Measurements from ENCODE around the gene AK5.

Gene AK5

DNA sequence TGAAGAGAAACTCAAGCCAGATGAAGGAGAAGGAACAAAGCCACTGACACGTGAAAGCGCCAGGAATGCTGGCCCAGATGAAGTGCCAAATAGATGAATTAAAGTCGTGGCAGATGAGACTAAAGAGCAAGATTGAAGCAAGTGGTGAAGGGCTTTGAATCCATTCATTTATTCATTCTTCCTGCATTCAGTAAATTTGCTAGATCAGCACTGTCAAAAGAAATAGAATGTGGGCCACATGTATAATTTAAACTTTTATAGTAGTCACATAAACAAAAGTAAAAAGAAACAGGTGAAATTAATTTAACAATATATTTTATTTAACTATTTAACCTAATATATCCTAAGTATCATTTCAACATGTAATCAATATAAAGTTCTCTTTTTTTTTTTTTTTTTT is 265.1 kb downstream of the AK5 start:
- no peak for DNase-seq

DNA sequence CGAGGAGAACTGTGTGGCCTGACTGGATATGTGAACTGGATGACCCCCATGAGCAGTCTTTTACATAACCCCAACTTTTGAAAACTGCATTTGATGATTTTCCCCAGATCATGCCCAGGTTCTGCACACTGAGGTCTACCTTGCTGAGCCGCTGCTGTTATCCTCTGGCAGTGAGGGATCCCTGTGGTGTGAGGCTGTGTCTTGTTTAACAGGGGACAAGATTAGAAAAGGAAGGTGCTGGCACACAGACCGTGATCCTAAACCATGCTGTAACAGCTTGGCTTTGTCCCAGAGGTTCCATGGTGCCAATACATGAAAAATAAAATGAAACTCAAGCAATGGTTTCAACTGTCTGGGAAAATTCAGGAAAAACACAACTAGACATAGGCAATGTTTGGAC is 266.5 kb downstream of the AK5 start:
- no peak for DNase-seq

DNA sequence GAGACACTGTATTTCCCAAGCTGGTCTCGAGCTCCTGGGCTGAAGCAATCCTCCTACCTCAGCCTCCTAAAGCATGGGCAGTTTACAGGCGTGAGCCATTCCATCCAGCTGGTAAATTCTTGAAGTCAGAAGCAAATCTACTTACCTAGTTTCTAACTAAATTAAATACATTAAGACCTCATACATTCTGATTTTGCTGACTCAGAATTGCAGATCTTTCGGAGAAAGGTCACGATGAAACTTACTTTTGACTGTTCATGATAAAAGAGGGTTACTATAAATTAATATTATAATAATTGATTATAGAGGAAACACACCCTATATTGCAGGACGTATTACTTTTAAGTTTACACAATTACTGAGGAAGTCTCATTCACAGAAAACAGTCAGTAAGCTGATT is 268.3 kb downstream of the AK5 start:
- DNase-seq, result no peak

DNA sequence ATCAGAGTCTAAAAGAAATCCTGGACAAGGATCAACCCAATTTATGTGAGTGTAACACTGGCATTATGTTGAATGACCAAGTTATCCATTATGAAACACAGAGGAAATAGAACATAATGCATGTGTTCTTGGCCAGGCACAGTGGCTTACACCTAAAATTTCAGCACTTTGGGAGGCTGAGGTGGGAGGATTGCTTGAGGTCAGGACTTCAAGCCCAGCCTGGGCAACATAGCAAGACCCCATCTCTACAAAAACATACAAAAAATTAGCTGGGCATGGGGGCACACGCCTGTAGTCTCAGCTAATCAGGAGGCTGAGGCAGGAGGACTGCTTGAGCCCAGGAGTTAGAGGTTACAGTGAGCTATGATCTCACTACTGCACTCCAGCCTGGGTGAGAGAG is 270.8 kb downstream of the AK5 start:
- no peak for DNase-seq

DNA sequence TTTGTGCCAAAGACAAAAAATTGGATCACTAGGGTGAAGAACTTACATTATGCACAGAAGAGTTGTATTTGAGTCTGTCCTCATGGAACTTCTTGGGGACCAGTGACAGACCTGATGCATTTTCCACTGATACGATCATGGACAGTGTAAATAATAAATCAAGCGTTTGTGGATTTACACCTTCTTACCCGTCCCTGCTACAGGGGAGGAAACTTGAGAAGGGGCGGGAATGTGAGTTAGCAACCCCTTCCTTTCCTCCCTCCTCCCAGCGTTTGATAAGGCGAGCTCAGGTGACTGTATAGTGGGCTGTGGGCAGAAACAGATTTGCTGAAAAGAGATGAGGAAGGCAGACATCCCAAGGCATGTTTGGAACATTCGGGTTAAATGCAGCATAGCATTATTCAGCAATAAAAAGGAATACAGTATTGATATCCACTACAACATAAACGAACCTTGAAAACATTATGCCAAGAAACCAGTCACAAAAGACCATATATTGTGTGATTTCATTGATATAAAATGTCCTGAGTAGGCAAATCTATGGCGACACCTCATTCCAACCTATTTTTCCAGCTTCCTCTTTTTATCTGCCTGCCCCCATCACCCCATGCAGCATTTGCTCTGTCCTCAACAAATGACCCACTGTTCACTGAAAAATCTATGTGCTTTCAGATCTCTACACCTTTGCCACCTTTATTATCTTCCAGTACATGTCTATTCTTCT is 271.9 kb downstream of the AK5 start:
- DNase-seq, result no peak

DNA sequence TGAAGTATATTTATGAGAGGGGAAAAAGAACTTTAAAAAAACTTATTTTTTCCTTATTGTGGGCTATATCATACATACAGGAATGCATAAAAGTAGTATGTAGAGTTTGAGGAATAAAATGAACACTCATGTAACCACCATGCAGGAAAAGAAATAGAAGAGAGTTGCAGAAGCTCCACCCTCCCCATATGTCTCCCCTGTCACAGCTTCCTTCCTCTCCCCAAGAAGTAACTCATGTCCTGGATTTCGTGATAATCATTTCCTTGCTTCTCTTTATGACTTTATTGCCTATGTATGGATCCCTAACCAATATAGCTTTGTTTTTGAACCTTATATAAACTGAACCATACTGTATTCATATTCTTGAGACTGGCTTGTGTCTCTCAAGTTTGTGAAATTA is 274.2 kb downstream of the AK5 start:
- no peak for DNase-seq

DNA sequence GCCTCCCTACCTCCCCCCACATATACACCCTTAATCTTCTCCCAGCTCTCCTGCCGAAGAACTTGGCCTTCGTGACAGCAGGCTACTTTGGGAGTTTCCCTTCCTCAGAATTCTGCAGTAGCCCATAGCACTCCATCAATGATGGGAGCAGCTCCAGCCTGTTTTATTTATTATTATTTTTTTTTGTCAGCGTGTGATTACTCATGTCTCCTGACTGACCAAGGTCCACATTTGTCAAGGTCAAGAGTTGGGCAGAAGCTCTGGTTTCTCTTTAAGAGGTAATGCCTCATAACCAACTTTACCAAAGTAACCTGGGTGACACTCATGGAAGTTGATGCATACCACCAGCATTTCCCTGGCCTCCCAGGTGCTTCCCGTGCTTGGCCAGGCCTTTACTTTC is 275.2 kb downstream of the AK5 start:
- no peak for DNase-seq

DNA sequence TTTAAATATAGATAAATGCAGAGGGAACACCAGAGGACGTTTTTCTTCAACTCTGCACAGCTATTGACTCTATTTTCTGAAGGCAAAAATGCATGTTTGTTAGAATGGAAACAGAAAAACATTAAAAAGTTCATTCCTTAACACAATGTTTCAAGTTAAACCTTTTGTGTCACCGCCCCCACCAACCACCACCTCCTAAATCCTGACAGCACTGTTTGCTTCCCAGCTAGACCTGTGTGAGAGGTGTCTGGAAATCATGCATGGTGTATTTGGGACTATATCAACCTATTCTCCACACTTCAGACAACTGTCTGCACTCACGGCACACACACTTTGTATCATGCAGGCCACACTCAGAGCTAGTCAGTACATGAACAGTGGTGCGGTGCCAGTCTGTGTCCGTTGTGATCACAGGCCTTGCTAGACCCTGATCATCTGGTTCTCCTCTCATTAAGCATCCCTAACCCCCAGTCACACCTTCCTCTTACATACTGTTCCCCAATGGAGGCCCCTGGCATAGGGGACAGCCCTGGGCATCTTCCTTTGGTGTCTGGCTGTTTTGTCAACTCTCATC is 276.9 kb downstream of the AK5 start:
- no peak for DNase-seq

DNA sequence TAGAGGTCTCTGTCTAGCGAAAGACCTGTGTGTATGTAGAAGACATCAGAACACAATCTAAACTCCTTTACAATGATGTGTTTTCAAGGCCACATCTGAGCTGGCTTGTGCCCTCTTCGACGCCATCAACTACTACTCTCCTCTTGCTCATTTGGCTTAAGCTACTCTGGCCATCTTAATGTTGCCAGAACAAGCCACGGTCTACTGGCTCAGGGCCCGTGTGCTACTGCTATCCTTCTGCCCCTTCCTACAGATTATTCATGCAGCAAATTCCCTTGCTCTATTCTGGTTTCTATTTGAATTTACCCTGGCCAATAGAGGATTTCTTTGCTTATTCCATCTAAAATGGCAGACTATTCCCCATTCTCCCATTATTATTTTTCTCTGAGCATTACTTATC is 278.9 kb downstream of the AK5 start:
- DNase-seq, result no peak

DNA sequence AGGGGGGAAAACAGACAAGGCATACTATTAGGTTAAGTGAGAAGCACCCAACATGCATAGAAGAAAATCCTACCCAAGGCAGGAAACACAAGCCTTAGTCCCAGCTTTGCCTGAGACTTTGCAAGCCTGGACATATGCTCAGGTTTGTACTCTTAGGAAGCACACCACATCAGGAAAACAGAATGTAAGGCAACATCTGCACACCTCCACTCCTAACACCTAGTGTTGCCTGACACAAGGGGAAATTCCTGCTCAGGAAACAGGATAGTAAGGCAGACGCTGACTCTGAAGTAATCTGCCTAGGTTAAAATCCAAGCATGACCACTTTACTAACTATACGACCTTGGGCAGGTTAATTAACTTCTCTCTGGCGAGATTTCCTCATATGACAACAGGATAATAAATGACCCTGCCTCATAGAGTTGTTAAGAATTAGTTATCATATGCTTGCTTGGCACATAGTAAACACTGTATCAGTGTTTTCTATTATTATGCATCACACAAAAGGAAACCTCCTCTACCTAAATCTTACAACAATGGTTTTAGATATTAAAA is 280.9 kb downstream of the AK5 start:
- no peak for DNase-seq

DNA sequence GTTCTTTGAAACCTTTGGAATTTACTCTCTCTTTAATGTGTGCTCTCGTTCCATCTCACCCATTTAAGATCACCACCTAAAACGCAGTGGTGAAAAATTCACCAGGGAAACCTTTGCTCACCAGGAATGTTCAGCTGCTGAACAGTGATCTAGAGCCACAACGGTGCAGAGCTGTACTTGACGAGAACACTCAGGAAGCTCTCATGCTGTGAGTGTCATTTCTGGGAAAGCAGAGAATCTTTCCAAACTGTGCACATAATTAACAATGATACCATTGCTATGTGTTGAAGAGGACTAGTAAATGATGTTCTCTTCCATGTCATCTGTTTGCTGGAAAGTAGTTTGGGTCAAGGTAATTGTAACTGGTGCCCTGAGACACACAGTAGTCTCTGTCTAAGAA is 283.5 kb downstream of the AK5 start:
- DNase-seq, result peak; percentile 12

DNA sequence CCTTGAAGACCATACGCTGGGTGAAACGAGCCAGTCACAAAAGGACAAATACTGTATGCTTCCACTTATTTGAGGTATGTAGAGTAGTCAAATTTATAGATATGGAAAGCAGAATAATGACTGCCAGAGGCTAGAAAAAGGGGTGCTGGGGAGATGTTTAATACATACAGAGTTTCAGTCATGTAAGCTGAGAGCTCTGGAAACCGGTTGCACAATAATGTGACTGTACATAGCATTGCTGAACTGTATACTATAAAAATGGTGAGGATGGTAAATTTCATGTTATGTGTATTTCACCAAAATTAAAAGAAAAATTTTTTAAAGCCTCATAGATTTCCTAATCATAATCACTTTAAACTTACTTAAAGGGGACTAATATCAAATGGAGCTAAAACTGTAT is 289.8 kb downstream of the AK5 start:
- no peak for DNase-seq

DNA sequence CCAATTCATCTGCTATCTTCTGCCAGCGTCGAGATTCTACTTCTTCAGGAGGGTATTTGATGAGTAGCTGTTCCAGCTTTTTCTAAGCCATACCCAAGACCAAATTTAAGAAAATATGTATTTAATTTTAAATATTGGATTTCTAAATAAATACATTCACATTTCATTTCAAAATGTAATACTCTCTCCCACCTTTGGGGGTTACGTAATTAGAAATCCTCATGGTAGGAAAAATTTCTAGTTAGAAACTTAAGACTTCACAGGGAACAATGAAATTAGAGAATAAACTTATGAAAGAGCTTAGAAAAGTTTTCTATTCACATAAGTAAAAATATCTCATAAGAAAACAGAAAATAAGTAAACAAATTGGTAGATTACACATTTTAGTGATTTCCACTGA is 297.7 kb downstream of the AK5 start:
- DNase-seq, result no peak

DNA sequence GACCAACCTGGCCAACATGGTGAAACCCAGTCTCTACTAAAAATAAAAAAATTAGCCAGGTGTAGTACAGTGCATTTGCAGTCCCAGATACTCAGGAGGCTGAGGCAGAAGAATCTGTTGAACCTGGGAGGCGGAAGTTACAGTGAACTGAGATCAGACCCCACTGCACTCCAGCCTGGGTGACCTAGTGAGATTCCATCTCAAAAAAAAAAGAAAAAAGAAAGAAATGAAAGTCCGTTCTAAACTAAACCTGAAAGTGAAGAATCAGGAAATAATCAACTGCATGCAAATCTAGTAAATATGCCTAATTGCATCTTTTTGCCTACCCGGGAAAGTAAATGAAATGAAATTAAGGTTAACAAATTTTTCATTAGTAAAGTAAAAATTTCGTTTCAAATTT is 301.1 kb downstream of the AK5 start:
- no peak for DNase-seq

DNA sequence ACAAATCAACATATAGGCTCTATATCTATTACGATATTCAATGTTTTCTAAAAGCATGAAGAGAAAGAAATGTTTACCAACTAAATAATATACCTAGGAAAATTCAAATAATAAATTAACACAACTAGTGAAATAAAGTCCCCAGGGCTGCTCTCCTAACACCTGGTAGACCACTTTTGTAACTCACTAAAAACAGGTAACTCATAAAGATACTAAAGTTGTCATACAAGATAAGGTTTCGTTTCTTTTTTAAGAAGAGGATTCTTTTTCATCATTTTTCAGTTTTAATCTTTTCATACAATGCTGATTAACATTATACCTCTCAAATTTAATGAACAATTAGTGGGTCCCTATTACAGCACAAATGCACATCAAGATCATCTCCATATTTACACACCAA is 301.7 kb downstream of the AK5 start:
- DNase-seq, result no peak

DNA sequence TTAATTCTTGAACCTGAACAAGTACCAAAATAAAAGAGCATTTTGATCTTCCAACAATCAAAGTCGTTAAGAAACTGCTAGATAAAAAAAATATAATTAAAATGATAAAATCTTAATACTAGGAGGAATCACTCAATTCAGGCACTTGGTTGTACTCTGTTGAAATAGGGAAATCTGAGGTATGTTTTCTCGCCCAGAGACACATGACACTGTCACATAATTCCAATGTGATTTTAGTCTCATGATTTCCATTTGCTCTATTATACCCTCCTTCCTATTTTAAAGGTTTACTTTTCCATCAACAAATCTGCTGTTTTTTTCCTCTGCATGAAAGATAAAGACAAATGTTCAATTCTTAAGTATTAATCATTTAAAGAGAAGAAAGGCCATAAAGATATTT is 303.1 kb downstream of the AK5 start:
- no peak for DNase-seq

DNA sequence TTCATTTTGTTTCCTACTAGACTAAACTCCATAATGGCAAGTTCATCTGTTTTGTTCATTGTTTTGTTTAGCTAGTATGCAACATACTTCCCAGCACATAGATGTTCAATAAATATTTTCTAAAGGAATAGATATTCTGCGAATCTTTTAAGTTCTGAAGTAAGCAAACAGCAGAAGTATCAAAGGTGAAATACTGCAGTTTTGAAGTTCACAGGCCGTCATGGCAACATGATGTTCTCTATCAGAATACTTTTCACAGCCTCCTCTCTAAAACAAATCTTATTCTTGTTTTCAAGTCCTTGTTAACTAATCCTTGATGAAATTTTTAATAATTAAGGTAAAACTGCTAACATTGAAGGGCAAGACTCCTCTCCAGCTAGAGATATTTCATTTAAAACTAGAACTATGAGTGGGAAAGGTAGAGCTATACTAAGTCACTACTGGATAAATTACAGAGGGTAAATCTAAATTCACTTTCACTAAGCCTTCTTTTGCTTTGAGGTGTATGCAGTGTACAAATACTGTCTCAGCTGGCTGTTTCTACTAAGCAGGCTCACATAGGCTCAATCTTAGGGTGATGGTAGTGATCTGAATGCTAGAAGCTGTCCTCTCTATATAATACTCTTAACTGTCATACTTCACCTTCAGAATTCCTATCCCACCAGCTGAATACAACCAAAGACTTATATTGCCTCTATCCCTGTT is 303.9 kb downstream of the AK5 start:
- DNase-seq, result no peak

DNA sequence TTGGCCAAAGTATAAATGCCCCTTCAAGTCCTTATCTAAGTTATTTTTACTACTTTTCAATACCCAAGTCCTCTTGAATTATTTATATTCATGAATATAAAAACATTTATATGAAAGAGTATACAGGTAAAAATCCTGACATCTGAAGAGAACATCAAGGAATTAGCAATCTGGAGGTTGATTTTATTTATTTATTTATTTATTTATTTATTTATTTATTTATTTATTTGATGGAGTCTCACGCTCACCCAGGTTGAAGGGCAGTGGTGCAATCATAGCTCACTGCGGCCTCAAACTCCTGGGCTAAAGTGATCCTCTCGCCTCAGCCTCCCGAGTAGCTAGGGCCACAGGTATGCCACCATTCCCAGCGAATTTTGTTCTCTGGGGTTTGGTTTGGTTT is 307.4 kb downstream of the AK5 start:
- no peak for DNase-seq

DNA sequence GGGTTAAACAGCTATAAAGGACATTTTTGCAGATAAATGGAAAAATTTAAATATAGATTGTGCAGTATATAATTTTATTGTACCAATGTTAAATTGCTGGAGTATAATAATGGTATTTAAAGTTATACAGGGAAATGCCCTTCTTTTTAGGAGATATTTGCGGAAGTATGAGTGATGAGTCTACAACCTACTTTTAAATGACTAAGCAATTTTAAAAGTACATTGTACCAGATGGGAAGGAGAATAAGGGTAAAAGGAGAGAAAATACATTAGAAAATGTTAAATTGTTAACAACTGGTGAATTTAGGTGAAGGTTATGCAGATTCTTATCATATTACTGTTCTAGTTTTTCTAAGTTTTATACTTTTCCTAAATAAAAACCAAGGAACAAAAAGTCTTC is 308.8 kb downstream of the AK5 start:
- DNase-seq, result no peak

DNA sequence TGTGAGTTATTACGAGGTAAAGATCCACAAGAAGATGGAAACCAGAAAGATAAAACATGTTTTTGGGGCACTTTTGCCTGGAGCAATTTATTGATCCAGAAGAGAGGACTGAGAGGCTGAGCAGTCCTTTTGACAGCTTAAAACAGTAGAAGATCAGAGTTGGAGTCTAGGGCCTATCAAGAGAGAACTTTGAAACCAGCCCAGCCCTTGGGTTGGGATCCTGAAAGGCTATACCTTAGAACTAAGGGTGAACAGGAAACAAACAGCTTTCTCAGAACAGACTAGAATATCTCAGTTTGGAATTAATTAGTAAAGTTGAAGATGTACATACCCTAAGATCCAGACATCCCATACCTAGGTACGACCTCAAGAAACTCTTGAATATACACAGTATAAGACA is 311.1 kb downstream of the AK5 start:
- DNase-seq, result no peak

DNA sequence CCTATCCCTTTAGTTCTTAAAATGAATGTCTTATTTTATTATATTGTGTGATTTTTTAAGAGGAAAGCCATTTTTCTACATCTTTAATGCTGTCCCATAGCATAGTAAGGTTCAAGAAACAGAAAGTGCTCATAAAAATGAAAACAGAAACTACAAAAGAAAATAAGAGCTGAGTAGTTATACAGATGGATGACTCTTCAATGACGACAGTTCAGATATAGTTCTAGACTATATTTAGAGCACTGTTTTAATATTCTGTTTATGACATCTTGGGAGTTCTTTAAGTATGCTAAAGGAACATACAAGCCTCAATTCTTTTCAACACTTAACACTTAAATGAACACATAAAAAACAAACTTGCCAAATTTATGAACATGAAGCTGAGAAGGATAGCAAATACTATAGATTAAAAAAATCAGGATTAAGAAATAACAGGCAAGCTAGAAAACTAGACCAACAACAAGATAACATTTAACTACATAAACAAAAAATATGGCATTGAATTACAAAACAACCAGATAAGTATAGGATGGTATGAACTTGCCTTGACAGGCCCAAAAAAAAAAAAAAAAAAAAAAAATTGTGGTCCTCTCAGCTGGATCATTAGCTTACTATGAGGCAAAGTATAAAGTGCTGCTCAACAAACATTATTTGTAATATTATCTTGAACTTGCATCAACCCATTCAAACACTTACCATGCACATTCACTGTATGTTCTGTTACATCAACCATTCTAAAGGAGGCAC is 312.7 kb downstream of the AK5 start:
- DNase-seq, result no peak

DNA sequence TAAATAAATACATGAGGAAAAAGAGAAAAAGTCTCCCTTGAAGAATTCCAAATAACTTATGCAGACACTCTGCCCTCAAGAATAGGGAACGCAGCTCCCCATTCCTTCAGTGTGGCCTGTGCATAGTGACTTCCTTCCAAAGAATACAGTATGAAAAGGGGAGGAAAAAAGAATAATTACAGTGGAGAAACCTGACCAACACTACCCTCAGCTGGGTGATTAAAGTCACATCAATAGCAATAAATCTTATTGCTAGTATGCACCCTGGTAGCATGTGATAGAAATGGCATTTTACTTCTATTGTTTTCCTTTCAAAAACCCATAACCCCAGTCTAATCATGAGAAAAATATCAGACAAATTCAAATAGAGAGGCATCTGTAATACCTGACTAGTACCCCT is 315.5 kb downstream of the AK5 start:
- no peak for DNase-seq
